Keratinocyte (primary cell): Measurements from ENCODE around the gene BPTF. TPM values are rescaled to one million over a fixed set of nuclear protein-coding genes. Genes with fewer than 3 reads are reported as not detected.

ENCODE experiments used
- DNase-seq: peaks from one replicate; pipeline ENCODE4 v3.0.0-alpha.2; 2011; ENCODE audit warnings: low read depth, missing footprints, low spot score
- FAIRE-seq: peaks from 2 replicates; lab custom pipeline; 2011; peaks lifted over from hg19 to GRCh38; lab: Jason Lieb, UNC
- H2AFZ ChIP-seq: 2 replicates; pipeline ENCODE4 v1.6.0; 2012; ENCODE audit warnings: low read length, control low read depth, inconsistent platforms; ENCODE audit not compliant: control insufficient read depth
- H3K27ac ChIP-seq: 2 replicates; pipeline ENCODE4 v1.5.1; 2011; ENCODE audit warnings: low read length; ENCODE audit not compliant: control insufficient read depth, insufficient read depth
- H3K27me3 ChIP-seq: 3 replicates; pipeline ENCODE4 v1.6.0; 2011; ENCODE audit warnings: low read length; ENCODE audit not compliant: control insufficient read depth, insufficient read depth; ENCODE audit errors: extremely low read depth
- H3K36me3 ChIP-seq, 2 experiments: 2 replicates in 1 of 2; 3 replicates in 1 of 2; pipeline ENCODE4 v1.5.1; 2011; ENCODE audit warnings: low read length in 2 of 2, mild to moderate bottlenecking in 1 of 2; ENCODE audit not compliant: control insufficient read depth in 2 of 2, insufficient read depth in 2 of 2; ENCODE audit errors: extremely low read depth in 1 of 2
- H3K4me1 ChIP-seq: 3 replicates; pipeline ENCODE4 v1.5.1; 2011; ENCODE audit warnings: low read length; ENCODE audit not compliant: control insufficient read depth, insufficient read depth; ENCODE audit errors: extremely low read depth
- H3K4me2 ChIP-seq: 3 replicates; pipeline ENCODE4 v1.6.0; 2011; ENCODE audit warnings: low read depth, low read length; ENCODE audit not compliant: control insufficient read depth, insufficient read depth; ENCODE audit errors: extremely low read depth
- H3K4me3 ChIP-seq, 3 experiments: fragments of 200-600 bp in 1 of 3; sonication (generic) in 1 of 3; 2 replicates in 2 of 3; 3 replicates in 1 of 3; pipeline ENCODE4 v1.5.1; 2011 to 2016; ENCODE audit warnings: low read length in 3 of 3, mild to moderate bottlenecking in 3 of 3, control low read depth in 2 of 3, inconsistent platforms in 1 of 3, low read depth in 1 of 3, mixed read lengths in 1 of 3, mixed run types in 1 of 3, moderate library complexity in 1 of 3; ENCODE audit not compliant: control insufficient read depth in 2 of 3, insufficient read depth in 2 of 3; ENCODE audit errors: extremely low read depth in 1 of 3
- H3K79me2 ChIP-seq: 2 replicates; pipeline ENCODE4 v1.6.0; 2012; ENCODE audit warnings: low read length; ENCODE audit not compliant: control insufficient read depth, insufficient read depth
- H3K9ac ChIP-seq: 3 replicates; pipeline ENCODE4 v1.6.0; 2011; ENCODE audit warnings: low read length; ENCODE audit not compliant: control insufficient read depth, insufficient read depth; ENCODE audit errors: extremely low read depth
- H3K9me1 ChIP-seq: 3 replicates; pipeline ENCODE4 v1.6.0; 2011; ENCODE audit warnings: low read length; ENCODE audit not compliant: control insufficient read depth, insufficient read depth; ENCODE audit errors: extremely low read depth
- H3K9me3 ChIP-seq: 2 replicates; pipeline ENCODE4 v1.5.1; 2012; ENCODE audit warnings: low read depth, low read length; ENCODE audit not compliant: control insufficient read depth
- H4K20me1 ChIP-seq: 3 replicates; pipeline ENCODE4 v1.6.0; 2011; ENCODE audit warnings: low read length; ENCODE audit not compliant: control insufficient read depth, insufficient read depth; ENCODE audit errors: extremely low read depth
- EZH2 ChIP-seq: IDR thresholded peaks from one replicate; pipeline ENCODE4 v1.6.1; 2012; ENCODE audit warnings: inconsistent platforms, mild to moderate bottlenecking, low read length, moderate library complexity
- dilution Hi-C: fragments of 300-500 bp; cut with MboI; formaldehyde crosslinking; loops from one replicate; pipeline ENCODE4 v1.7.0; 2020; ENCODE audit warnings: low sequenced_read_pairs; ENCODE audit not compliant: extremely low pct_ligation_motif_present
- polyA plus RNA-seq, 5 experiments: library from polyadenylated mRNA; depleted of rRNA in 3 of 5; stranded (reverse) in 3 of 5; stranded (forward) in 1 of 5; unstranded in 1 of 5; fragments of >200 nt; gene quantifications; 1 replicate in 1 of 5; 2 replicates in 3 of 5; 3 replicates in 1 of 5; pipeline versions ENCODE4 v1.2.1 to v1.2.3, GENCODE V29; 2011 to 2012; ENCODE audit warnings: missing spikeins in 2 of 5, low read depth in 1 of 5, low replicate concordance in 1 of 5
- TF ChIP-seq, protein P1 (sequence below), 3 experiments: IDR thresholded peaks in 1 of 3; conservative IDR thresholded peaks in 1 of 3; optimal IDR thresholded peaks in 1 of 3; 2 replicates in 2 of 3; 3 replicates in 1 of 3; pipeline versions ENCODE3 to v1.5.1; 2011; ENCODE audit warnings: low read length in 3 of 3, mild to moderate bottlenecking in 3 of 3, moderate library complexity in 2 of 3, control low read depth in 1 of 3, inconsistent platforms in 1 of 3; ENCODE audit not compliant: insufficient read depth in 2 of 3; ENCODE audit errors: extremely low read depth in 1 of 3

Gene BPTF
- polyA plus RNA-seq, 1 donor (not counting 4 experiments of a cell fraction or from before 2014, with no cell fraction given) = 28.3 TPM

DNA sequence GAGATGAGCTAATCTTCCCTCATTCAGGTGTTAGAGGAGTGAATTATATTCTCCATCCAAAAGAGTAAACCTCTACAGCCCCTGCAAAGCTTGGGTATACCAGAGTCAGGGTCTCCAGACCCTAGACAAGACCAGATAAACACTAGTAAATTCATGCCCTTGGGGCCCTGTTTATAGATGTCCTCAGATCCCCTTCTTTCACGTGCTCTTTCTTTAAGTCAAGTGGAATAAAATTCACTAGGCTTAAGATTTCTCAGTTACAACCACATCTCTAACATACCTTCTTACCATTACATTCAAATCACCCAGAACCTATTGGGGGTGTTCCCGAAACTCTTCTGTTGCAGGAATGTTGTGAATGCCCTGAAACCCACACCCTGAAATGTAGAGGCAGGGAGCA lies 173.2 kb downstream of the BPTF start:
- Histone ChIP-seq H3K4me3 (no peak overlapping the region), H3K27ac (no peak overlapping the region), H3K36me3 (no peaks in the 10 kb centered on the region), H3K9me1 (no peaks in the 10 kb centered on the region), H2AFZ (no peak overlapping the region), H3K9me3 (no peaks in the 10 kb centered on the region), H3K9ac (no peak overlapping the region), H3K79me2 (no peaks in the 10 kb centered on the region), H3K27me3 (no peaks in the 10 kb centered on the region), H3K4me1 (peaks cover 27% of the 10 kb centered on the region), H4K20me1 (no peaks in the 10 kb centered on the region), H3K4me2 (no peak overlapping the region)
- TF ChIP-seq, protein P1, sequence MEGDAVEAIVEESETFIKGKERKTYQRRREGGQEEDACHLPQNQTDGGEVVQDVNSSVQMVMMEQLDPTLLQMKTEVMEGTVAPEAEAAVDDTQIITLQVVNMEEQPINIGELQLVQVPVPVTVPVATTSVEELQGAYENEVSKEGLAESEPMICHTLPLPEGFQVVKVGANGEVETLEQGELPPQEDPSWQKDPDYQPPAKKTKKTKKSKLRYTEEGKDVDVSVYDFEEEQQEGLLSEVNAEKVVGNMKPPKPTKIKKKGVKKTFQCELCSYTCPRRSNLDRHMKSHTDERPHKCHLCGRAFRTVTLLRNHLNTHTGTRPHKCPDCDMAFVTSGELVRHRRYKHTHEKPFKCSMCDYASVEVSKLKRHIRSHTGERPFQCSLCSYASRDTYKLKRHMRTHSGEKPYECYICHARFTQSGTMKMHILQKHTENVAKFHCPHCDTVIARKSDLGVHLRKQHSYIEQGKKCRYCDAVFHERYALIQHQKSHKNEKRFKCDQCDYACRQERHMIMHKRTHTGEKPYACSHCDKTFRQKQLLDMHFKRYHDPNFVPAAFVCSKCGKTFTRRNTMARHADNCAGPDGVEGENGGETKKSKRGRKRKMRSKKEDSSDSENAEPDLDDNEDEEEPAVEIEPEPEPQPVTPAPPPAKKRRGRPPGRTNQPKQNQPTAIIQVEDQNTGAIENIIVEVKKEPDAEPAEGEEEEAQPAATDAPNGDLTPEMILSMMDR (optimal IDR thresholded peaks at IDR 0.05 in 1 of 3, IDR thresholded peaks at IDR 0.05 in 1 of 3, conservative IDR thresholded peaks at IDR 0.05 in 1 of 3; ENCODE audit: extremely low read depth in 1 of 3, insufficient read depth in 2 of 3, low read length in 3 of 3) = no peak
- TF ChIP-seq EZH2 = no peak
- peak; percentile 5 for FAIRE-seq
- dilution Hi-C loops = no loop called here
- no peak for DNase-seq

DNA sequence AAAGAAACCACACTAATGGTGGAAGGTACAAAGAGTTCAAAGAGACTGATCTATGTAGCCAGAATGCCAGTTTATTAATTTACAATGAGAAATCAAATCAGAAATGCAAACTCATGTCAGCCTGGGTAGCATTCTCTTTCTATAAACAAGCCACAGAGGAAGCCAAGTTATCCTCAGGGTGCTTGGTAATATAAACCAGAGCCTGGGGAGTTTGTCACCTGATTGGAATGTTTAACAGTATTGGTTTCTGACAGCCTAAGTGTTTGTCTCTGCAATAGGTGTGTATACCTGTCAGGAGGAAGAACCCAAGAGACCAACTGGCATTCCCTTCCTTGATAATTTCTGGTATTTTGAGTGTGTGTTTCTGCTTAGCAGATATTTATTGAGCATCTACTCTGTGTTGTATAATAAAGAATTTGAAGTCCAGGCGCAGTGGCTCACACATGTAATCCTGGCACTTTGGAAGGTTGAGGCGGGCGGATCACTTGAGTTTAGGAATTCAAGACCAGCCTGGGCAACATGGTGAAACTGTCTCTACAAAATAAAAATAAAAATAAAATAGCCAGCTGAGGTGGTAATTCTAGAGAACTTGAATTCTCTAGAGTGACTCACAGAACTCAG lies 174.1 kb downstream of the BPTF start:
- Histone ChIP-seq H3K4me2 (peak overlapping the region; percentile 22), H3K9me1 (no peaks in the 10 kb centered on the region), H4K20me1 (no peaks in the 10 kb centered on the region), H3K4me1 (peaks cover 27% of the 10 kb centered on the region), H3K9me3 (no peaks in the 10 kb centered on the region), H3K27me3 (no peaks in the 10 kb centered on the region), H2AFZ (no peak overlapping the region), H3K4me3 (no peak overlapping the region), H3K27ac (no peak overlapping the region), H3K36me3 (no peaks in the 10 kb centered on the region), H3K9ac (no peak overlapping the region), H3K79me2 (no peaks in the 10 kb centered on the region)
- TF ChIP-seq, protein P1 (optimal IDR thresholded peaks at IDR 0.05 in 1 of 3, IDR thresholded peaks at IDR 0.05 in 1 of 3, conservative IDR thresholded peaks at IDR 0.05 in 1 of 3; ENCODE audit: extremely low read depth in 1 of 3, insufficient read depth in 2 of 3, low read length in 3 of 3) = no peak
- no peak for TF ChIP-seq EZH2
- FAIRE-seq (peak; percentile 89), DNase-seq (no peak)
- dilution Hi-C loops = no loop called here
